C4-2B (cell line): Measurements from ENCODE around the gene RP9.
"Not testable (repeated sequence)": the region's sequence is repeated elsewhere in the genome, so short reads cannot be mapped to it uniquely, and the experiment has no call there.

Experiments
- ZFX ChIP-seq: fragments of 450-650 bp; IDR thresholded peaks from 2 replicates; pipeline ENCODE4 v1.6.1; 2017
- TF ChIP-seq, protein P1 (sequence below): fragments of 450-650 bp; conservative IDR thresholded peaks from 2 replicates; pipeline ENCODE4 v1.5.1; 2017; ENCODE audit warnings: mild to moderate bottlenecking

DNA sequence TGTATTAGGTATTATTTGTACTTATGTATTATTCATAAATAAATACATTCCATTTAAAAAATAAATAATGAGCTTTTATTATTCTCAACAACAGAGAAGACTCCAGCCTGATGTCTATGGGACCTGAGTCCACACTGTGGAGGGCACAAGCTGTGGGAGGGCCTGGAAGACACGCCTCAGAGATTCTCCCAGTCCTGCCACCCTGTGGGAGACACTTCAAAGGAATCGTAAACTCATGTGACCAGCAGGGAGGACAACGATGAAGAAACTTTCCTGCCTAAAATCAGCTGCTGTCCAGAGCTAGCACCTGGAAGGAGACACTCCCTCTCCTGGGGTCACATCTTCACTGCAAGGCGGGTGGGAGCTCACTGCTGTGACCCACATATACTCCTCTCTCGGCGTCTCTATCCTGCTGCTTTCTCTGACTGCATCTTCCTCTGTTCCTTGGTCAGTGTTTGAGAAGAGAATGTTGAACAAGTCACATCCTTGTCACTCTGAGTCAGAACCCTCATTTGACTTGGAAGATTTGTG lies 14.4 kb downstream of the RP9 start:
- TF ChIP-seq, protein P1, sequence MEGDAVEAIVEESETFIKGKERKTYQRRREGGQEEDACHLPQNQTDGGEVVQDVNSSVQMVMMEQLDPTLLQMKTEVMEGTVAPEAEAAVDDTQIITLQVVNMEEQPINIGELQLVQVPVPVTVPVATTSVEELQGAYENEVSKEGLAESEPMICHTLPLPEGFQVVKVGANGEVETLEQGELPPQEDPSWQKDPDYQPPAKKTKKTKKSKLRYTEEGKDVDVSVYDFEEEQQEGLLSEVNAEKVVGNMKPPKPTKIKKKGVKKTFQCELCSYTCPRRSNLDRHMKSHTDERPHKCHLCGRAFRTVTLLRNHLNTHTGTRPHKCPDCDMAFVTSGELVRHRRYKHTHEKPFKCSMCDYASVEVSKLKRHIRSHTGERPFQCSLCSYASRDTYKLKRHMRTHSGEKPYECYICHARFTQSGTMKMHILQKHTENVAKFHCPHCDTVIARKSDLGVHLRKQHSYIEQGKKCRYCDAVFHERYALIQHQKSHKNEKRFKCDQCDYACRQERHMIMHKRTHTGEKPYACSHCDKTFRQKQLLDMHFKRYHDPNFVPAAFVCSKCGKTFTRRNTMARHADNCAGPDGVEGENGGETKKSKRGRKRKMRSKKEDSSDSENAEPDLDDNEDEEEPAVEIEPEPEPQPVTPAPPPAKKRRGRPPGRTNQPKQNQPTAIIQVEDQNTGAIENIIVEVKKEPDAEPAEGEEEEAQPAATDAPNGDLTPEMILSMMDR, result not testable (repeated sequence)
- not testable (repeated sequence) for TF ChIP-seq ZFX
